ENCODE results near the gene ADAP1. TPM values are rescaled to one million over a fixed set of nuclear protein-coding genes. Genes with fewer than 3 reads are reported as not detected.

Gene ADAP1
- total and polyA plus RNA-seq, 2 of the 13 experiments (the other 11 are each of a cell fraction or from before 2014, with no cell fraction given): 10.5 to 24.6 TPM

GRCh38 chr7:983004-983615 lies 28.6 kb upstream of the ADAP1 start, which contains the start of gene CYP2W1 (continued):
- no peak for TF ChIP-seq FOXP4 (CRISPR knock-in tag; IDR thresholded peaks at IDR 0.05)
- TF ChIP-seq RORA (CRISPR knock-in tag; IDR thresholded peaks at IDR 0.05): no peak
- TF ChIP-seq PHB2 (IDR thresholded peaks at IDR 0.05; ENCODE audit: partially characterized antibody): no peak
- TF ChIP-seq HNF4G (IDR thresholded peaks at IDR 0.05; ENCODE audit: borderline replicate concordance, low read depth, low read length): no peak
- no peak for TF ChIP-seq HNF4G (CRISPR knock-in tag; IDR thresholded peaks at IDR 0.05; ENCODE audit: borderline replicate concordance, low read depth)
- peak; percentile 53 for TF ChIP-seq ELF1 (CRISPR knock-in tag; IDR thresholded peaks at IDR 0.05)
- TF ChIP-seq MEF2D (CRISPR knock-in tag; IDR thresholded peaks at IDR 0.05): 0 out of 2 replicates have a peak, but pooled peaks have one; percentile 11
- peak in 1 of 2 experiments; percentile 70; a peak in 2 of 4 replicates for TF ChIP-seq POLR2A (IDR thresholded peaks at IDR 0.05; ENCODE audit: insufficient read depth in 1 of 2, low read depth in 2 of 2, low read length in 2 of 2)
- no peak for TF ChIP-seq YY1 (IDR thresholded peaks at IDR 0.05; ENCODE audit: insufficient read depth, insufficient replicate concordance, low read depth, low read length)
- TF ChIP-seq DRAP1 (CRISPR knock-in tag; IDR thresholded peaks at IDR 0.05): peak; percentile 78
- no peak for TF ChIP-seq ZNF362 (CRISPR knock-in tag; IDR thresholded peaks at IDR 0.05; ENCODE audit: borderline replicate concordance)
- TF ChIP-seq ZNF841 (CRISPR knock-in tag; IDR thresholded peaks at IDR 0.05; ENCODE audit: borderline replicate concordance): no peak; the same call in 1 of the 2 replicates
- no peak for TF ChIP-seq ZNF619 (CRISPR knock-in tag; IDR thresholded peaks at IDR 0.05)
- TF ChIP-seq ZNF460 (CRISPR knock-in tag; IDR thresholded peaks at IDR 0.05; ENCODE audit: borderline replicate concordance): no peak
- TF ChIP-seq ZNF501 (CRISPR knock-in tag; IDR thresholded peaks at IDR 0.05): no peak
- TF ChIP-seq ZNF766 (CRISPR knock-in tag; IDR thresholded peaks at IDR 0.05; ENCODE audit: borderline replicate concordance): no peak; the same call in 1 of the 2 replicates
- no peak for TF ChIP-seq ZNF20 (CRISPR knock-in tag; IDR thresholded peaks at IDR 0.05)
- TF ChIP-seq ZNF431 (CRISPR knock-in tag; IDR thresholded peaks at IDR 0.05; ENCODE audit: borderline replicate concordance, low read depth): no peak
- no peak for TF ChIP-seq ZFAT (CRISPR knock-in tag; conservative IDR thresholded peaks at IDR 0.05)
- no peak for TF ChIP-seq ZNF615 (CRISPR knock-in tag; IDR thresholded peaks at IDR 0.05; ENCODE audit: borderline replicate concordance)
- peak; percentile 53 for TF ChIP-seq MED1 (CRISPR knock-in tag; IDR thresholded peaks at IDR 0.05)
- TF ChIP-seq ZMYM4 (CRISPR knock-in tag; IDR thresholded peaks at IDR 0.05): 0 out of 2 replicates have a peak, but pooled peaks have one; percentile 27
- no peak for TF ChIP-seq ZBTB33 (CRISPR knock-in tag; IDR thresholded peaks at IDR 0.05)
- 0 out of 2 replicates have a peak, but pooled peaks have one; percentile 62 for TF ChIP-seq ZNF317 (CRISPR knock-in tag; IDR thresholded peaks at IDR 0.05)
- no peak for TF ChIP-seq ZKSCAN1 (IDR thresholded peaks at IDR 0.05; ENCODE audit: low read length)
- no peak for TF ChIP-seq ZNF614 (CRISPR knock-in tag; IDR thresholded peaks at IDR 0.05; ENCODE audit: borderline replicate concordance)
